ENCODE results near the gene USP35.
"Not testable (repeated sequence)": the region's sequence is repeated elsewhere in the genome, so short reads cannot be mapped to it uniquely, and the experiment has no call there.

DNA sequence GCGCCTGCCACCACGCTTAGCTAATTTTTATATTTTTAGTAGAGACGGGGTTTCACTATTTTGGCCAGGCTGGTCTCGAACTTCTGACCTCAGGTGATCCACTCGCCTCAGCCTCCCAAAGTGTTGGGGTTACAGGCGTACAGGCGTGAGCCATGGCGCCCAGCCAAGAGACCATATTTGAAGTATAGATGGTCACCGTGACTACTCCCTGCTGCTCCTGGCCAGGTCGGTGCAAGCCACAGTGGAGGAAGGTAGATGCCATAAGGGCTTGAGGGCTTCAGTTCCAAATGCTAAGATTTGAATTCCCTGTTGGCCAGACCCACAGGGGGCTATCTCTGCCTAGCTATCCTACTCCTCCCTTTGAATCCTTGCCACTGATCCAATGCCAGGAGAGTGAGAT, 34.0 kb downstream of the USP35 start:
- TF ChIP-seq, protein P1, sequence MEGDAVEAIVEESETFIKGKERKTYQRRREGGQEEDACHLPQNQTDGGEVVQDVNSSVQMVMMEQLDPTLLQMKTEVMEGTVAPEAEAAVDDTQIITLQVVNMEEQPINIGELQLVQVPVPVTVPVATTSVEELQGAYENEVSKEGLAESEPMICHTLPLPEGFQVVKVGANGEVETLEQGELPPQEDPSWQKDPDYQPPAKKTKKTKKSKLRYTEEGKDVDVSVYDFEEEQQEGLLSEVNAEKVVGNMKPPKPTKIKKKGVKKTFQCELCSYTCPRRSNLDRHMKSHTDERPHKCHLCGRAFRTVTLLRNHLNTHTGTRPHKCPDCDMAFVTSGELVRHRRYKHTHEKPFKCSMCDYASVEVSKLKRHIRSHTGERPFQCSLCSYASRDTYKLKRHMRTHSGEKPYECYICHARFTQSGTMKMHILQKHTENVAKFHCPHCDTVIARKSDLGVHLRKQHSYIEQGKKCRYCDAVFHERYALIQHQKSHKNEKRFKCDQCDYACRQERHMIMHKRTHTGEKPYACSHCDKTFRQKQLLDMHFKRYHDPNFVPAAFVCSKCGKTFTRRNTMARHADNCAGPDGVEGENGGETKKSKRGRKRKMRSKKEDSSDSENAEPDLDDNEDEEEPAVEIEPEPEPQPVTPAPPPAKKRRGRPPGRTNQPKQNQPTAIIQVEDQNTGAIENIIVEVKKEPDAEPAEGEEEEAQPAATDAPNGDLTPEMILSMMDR (IDR thresholded peaks at IDR 0.05), result not testable (repeated sequence)
- TF ChIP-seq POLR2A (IDR thresholded peaks at IDR 0.05), result not testable (repeated sequence)
